GM18520 (cell line): ENCODE results near the gene IGLL5.

ENCODE experiments used
- ATAC-seq: cut with Tn5 transposase; IDR thresholded peaks from one replicate; pipeline ENCODE4 v1.9.1; 2021; ENCODE audit not compliant: unreplicated experiment

The IGLL5 gene

GRCh38 chr22:22936915-22937656 is 49.5 kb downstream of the IGLL5 start:
- no peak for ATAC-seq

- ATAC-seq, result no peak
Measured at GRCh38 chr22:22937894-22938480, 50.4 kb downstream of the IGLL5 start.

GRCh38 chr22:22938672-22939587 is 51.3 kb downstream of the IGLL5 start:
- no peak for ATAC-seq

- ATAC-seq, result no peak
Measured at GRCh38 chr22:22939588-22940368, 52.2 kb downstream of the IGLL5 start.

- ATAC-seq, result no peak
Measured at GRCh38 chr22:22940961-22941605, 53.5 kb downstream of the IGLL5 start.

- ATAC-seq, result no peak
Measured at GRCh38 chr22:22941831-22942510, 54.4 kb downstream of the IGLL5 start.

- ATAC-seq, result no peak
Measured at GRCh38 chr22:22942511-22943329, 55.1 kb downstream of the IGLL5 start.

- ATAC-seq, result no peak
Measured at GRCh38 chr22:22943521-22944267, 56.1 kb downstream of the IGLL5 start.

GRCh38 chr22:22944268-22944985 is 56.8 kb downstream of the IGLL5 start:
- ATAC-seq, result no peak

- ATAC-seq, result no peak
Measured at GRCh38 chr22:22945195-22945594, 57.6 kb downstream of the IGLL5 start.
